Neural progenitor cell (in vitro differentiated cells): ENCODE data around the gene SIRT6. TPM values are rescaled to one million over a fixed set of nuclear protein-coding genes. Genes with fewer than 3 reads are reported as not detected.
"Not testable (repeated sequence)": the region's sequence is repeated elsewhere in the genome, so short reads cannot be mapped to it uniquely, and the experiment has no call there.

Experiments
- DNase-seq: peaks from one replicate; pipeline ENCODE4 v3.0.0-alpha.2; 2016; ENCODE audit warnings: low spot score
- H2AFZ ChIP-seq: fragments of 200-600 bp; sonication (generic); replicated peaks from 2 replicates; pipeline ENCODE4 v1.6.1; 2016; ENCODE audit warnings: antibody characterized with exemption
- H3F3A ChIP-seq: fragments of 200-600 bp; sonication (generic); 2 replicates; pipeline ENCODE4 v1.6.1; 2016; ENCODE audit warnings: antibody characterized with exemption, low read depth
- H3K27ac ChIP-seq: fragments of 200-600 bp; sonication (generic); 2 replicates; pipeline ENCODE4 v1.5.1; 2016; ENCODE audit warnings: mild to moderate bottlenecking
- H3K27me3 ChIP-seq: fragments of 200-600 bp; sonication (generic); 2 replicates; pipeline ENCODE4 v1.6.1; 2016; ENCODE audit warnings: mild to moderate bottlenecking, moderate library complexity
- H3K36me3 ChIP-seq: fragments of 200-600 bp; sonication (generic); 2 replicates; pipeline ENCODE4 v1.5.1; 2016
- H3K4me1 ChIP-seq: fragments of 200-600 bp; sonication (generic); 2 replicates; pipeline ENCODE4 v1.6.1; 2016; ENCODE audit warnings: mixed run types
- H3K4me2 ChIP-seq: fragments of 200-600 bp; sonication (generic); 2 replicates; pipeline ENCODE4 v1.6.1; 2016
- H3K4me3 ChIP-seq: fragments of 200-600 bp; sonication (generic); 2 replicates; pipeline ENCODE4 v1.5.1; 2016
- H3K79me2 ChIP-seq: fragments of 200-600 bp; sonication (generic); 2 replicates; pipeline ENCODE4 v1.6.1; 2016; ENCODE audit warnings: low read depth
- H3K9ac ChIP-seq: fragments of 200-600 bp; sonication (generic); 2 replicates; pipeline ENCODE4 v1.6.1; 2016
- H3K9me3 ChIP-seq: fragments of 200-600 bp; sonication (generic); 2 replicates; pipeline ENCODE4 v1.5.1; 2016; ENCODE audit warnings: low read depth
- H4K20me1 ChIP-seq: fragments of 200-600 bp; sonication (generic); 2 replicates; pipeline ENCODE4 v1.6.1; 2016; ENCODE audit warnings: low read depth
- H3K27ac Mint-ChIP-seq: 3 replicates; pipeline ENCODE4 v1.8.0; 2021; ENCODE audit warnings: mixed read lengths
- H3K27me3 Mint-ChIP-seq: 2 replicates; pipeline ENCODE4 v1.8.0; 2022; ENCODE audit warnings: low read depth, mild to moderate bottlenecking, inconsistent platforms, moderate library complexity, mixed read lengths; ENCODE audit not compliant: insufficient read depth
- H3K36me3 Mint-ChIP-seq: 3 replicates; pipeline ENCODE4 v1.8.0; 2021; ENCODE audit warnings: mixed read lengths
- H3K4me1 Mint-ChIP-seq: 3 replicates; pipeline ENCODE4 v1.8.0; 2021; ENCODE audit warnings: mixed read lengths
- H3K4me3 Mint-ChIP-seq: 3 replicates; pipeline ENCODE4 v1.8.0; 2021; ENCODE audit warnings: mild to moderate bottlenecking, moderate library complexity, mixed read lengths
- H3K9me3 Mint-ChIP-seq: 3 replicates; pipeline ENCODE4 v1.8.0; 2020; ENCODE audit warnings: mixed read lengths
- EZH2 ChIP-seq: fragments of 200-600 bp; sonication (generic); IDR thresholded peaks from 2 replicates; pipeline ENCODE4 v1.6.1; 2017; ENCODE audit warnings: antibody characterized with exemption, mild to moderate bottlenecking, moderate library complexity
- EZH2phosphoT487 ChIP-seq: fragments of 200-600 bp; sonication (generic); IDR thresholded peaks from 2 replicates; pipeline ENCODE4 v1.6.1; 2017; ENCODE audit warnings: antibody characterized with exemption
- total RNA-seq: library from RNA; depleted of rRNA; stranded (reverse); fragments of >200 nt; gene quantifications from 2 replicates; pipeline ENCODE4 v1.2.3, GENCODE V29; 2015; ENCODE audit warnings: low replicate concordance
- TF ChIP-seq, protein P1 (sequence below): fragments of 200-600 bp; sonication (generic); IDR thresholded peaks from 2 replicates; pipeline ENCODE4 v1.5.1; 2017; ENCODE audit warnings: antibody characterized with exemption, mild to moderate bottlenecking

Gene SIRT6
- total RNA-seq, 1 donor from 2014 or later, result 20.1 TPM

DNA sequence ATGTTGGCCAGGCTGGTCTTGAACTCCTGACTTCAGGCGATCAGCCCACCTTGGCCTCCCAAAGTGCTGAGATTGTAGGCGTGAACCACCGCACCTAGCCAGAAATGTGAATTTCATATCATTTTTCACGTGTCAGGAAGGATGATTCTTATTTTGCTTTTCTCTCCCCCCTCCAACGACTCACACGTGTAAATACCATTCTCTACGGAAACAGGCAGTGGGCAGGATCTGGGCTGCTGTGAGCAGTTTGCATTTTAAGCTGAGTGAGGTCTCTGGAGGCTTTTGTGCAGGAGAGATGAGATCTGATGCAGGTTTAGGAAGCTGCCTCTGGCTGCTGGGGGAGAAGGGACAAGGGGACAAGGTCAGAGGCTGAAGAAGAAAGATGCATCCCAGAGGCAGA, 12.0 kb upstream of the SIRT6 start:
- peaks cover 8% of the 10 kb centered on the region for H3K9me3 Mint-ChIP-seq
- TF ChIP-seq EZH2phosphoT487 (no peak), EZH2 (no peak)
- TF ChIP-seq, protein P1, sequence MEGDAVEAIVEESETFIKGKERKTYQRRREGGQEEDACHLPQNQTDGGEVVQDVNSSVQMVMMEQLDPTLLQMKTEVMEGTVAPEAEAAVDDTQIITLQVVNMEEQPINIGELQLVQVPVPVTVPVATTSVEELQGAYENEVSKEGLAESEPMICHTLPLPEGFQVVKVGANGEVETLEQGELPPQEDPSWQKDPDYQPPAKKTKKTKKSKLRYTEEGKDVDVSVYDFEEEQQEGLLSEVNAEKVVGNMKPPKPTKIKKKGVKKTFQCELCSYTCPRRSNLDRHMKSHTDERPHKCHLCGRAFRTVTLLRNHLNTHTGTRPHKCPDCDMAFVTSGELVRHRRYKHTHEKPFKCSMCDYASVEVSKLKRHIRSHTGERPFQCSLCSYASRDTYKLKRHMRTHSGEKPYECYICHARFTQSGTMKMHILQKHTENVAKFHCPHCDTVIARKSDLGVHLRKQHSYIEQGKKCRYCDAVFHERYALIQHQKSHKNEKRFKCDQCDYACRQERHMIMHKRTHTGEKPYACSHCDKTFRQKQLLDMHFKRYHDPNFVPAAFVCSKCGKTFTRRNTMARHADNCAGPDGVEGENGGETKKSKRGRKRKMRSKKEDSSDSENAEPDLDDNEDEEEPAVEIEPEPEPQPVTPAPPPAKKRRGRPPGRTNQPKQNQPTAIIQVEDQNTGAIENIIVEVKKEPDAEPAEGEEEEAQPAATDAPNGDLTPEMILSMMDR, result no peak
- Histone ChIP-seq H3K4me3 (no peak overlapping the region), H2AFZ (no peak overlapping the region), H3K9me3 (no peaks in the 10 kb centered on the region), H3K79me2 (no peaks in the 10 kb centered on the region), H3K27ac (no peak overlapping the region), H3K4me2 (no peak overlapping the region), H3K4me1 (no peaks in the 10 kb centered on the region), H4K20me1 (no peaks in the 10 kb centered on the region), H3K36me3 (no peaks in the 10 kb centered on the region), H3K27me3 (peaks cover 54% of the 10 kb centered on the region), H3F3A (peaks cover 14% of the 10 kb centered on the region), H3K9ac (no peak overlapping the region)
- no peak overlapping the region for H3K27ac Mint-ChIP-seq
- peaks cover 30% of the 10 kb centered on the region for H3K27me3 Mint-ChIP-seq
- peaks cover 12% of the 10 kb centered on the region for H3K4me1 Mint-ChIP-seq
- DNase-seq, result no peak
- H3K4me3 Mint-ChIP-seq, result no peak overlapping the region
- H3K36me3 Mint-ChIP-seq, result peaks cover 2% of the 10 kb centered on the region

DNA sequence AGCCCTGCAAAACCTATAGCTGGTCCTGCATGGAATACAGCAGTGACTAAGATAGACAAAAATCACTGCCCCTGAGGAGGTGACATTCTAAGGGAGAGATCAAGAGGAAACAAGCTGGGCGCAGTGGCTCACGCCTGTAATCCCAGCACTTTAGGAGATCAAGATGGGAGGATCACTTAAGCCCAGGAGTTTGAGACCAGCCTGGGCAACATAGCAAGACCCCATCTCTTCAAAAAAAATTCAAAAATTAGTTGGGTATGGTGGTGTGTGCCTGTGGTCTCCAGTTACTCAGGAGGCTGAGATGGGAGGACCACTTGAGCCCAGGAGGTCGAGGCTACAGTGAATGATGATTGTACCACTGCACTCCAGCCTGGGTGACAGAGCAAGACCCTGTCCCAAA, 10.2 kb upstream of the SIRT6 start:
- peaks cover 36% of the 10 kb centered on the region for H3K27me3 ChIP-seq
- H3F3A ChIP-seq, H3K36me3 Mint-ChIP-seq, H3K27ac Mint-ChIP-seq, H3K36me3 ChIP-seq, H3K9ac ChIP-seq, H2AFZ ChIP-seq, H3K4me2 ChIP-seq, H4K20me1 ChIP-seq, H3K4me1 ChIP-seq, H3K27ac ChIP-seq, DNase-seq, H3K4me3 Mint-ChIP-seq, H3K9me3 Mint-ChIP-seq, H3K4me3 ChIP-seq, H3K9me3 ChIP-seq, H3K79me2 ChIP-seq: not testable (repeated sequence)
- Mint-ChIP-seq H3K4me1 (peaks cover 12% of the 10 kb centered on the region), H3K27me3 (peaks cover 24% of the 10 kb centered on the region)

DNA sequence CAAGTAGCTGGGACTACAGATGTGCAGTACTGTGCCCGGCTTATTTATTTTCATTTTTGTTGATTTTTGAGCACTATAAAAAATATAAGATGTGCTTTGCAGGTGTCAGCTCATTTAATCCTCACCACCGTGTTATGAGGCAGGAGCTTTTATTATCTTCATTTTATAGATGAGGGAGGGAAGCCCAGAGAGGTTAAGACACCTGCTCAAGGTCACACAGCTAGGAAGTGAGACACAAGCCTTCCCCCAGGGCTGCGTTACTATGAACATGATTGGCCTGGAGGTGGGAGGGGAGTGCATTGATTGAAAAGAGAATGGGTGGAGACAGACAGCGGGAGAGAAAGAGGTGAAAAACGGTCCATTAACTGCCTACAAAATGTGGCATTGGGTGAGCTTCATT, 7.3 kb upstream of the SIRT6 start:
- Mint-ChIP-seq H3K36me3 (no peaks in the 10 kb centered on the region), H3K9me3 (no peaks in the 10 kb centered on the region), H3K4me3 (no peak overlapping the region), H3K4me1 (peaks cover 11% of the 10 kb centered on the region), H3K27ac (no peak overlapping the region), H3K27me3 (peaks cover 21% of the 10 kb centered on the region)
- Histone ChIP-seq H2AFZ (no peak overlapping the region), H3K27ac (no peak overlapping the region), H3K27me3 (peaks cover 9% of the 10 kb centered on the region), H3K79me2 (no peaks in the 10 kb centered on the region), H3K4me2 (no peak overlapping the region), H3K9me3 (no peaks in the 10 kb centered on the region), H3K4me1 (no peaks in the 10 kb centered on the region), H4K20me1 (no peaks in the 10 kb centered on the region), H3K9ac (no peak overlapping the region), H3K36me3 (no peaks in the 10 kb centered on the region), H3F3A (peaks cover 6% of the 10 kb centered on the region), H3K4me3 (no peak overlapping the region)
- no peak for DNase-seq
- TF ChIP-seq, protein P1, result no peak
- TF ChIP-seq EZH2 (no peak), EZH2phosphoT487 (no peak)

DNA sequence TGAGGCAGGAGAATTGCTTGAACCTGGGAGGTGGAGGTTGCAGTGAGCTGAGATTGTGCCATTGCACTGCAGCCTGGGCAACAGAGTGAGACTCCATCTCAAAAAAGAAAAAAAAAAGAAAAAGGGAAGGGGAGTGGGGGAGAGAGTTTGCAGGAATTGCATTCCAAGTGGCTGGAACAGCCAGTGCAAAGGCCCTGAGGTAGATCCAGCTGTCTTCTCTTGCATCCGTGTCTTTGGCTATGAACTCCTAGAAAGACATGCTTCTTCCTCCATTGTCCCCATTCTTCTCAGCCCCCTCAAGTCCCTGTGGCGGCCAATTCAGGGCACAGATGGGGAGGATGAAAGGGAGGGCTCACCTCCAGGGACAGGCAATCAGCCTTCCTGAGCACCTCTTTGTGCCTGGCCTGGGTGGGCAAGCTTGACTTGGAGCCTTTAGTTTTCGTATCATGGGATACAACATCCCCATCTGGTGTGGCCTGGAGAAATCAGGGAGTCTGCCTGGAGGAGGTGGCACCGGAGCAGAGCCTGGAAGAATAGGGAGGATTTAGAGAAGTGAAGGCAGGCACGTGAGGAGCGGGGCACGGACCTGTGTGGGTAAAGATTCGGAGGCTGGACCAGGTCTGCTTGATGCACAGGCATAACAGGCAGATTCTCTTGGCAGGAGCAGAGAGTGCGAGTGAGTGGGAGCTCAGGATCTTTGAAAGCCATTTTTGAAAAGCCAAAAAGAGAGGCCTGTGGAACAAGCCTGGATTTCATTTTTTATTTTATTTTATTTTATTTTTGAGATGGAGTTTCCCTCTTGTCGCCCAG, 5.2 kb upstream of the SIRT6 start:
- Histone ChIP-seq H3K27ac (no peak overlapping the region), H3K9me3 (no peaks in the 10 kb centered on the region), H3K9ac (no peak overlapping the region), H4K20me1 (no peaks in the 10 kb centered on the region), H2AFZ (no peak overlapping the region), H3K79me2 (no peaks in the 10 kb centered on the region), H3K4me2 (no peak overlapping the region), H3K36me3 (no peaks in the 10 kb centered on the region), H3K27me3 (no peaks in the 10 kb centered on the region), H3K4me1 (no peaks in the 10 kb centered on the region), H3F3A (peaks cover 6% of the 10 kb centered on the region), H3K4me3 (no peak overlapping the region)
- Mint-ChIP-seq H3K27ac (no peak overlapping the region), H3K9me3 (no peaks in the 10 kb centered on the region), H3K36me3 (no peaks in the 10 kb centered on the region), H3K4me3 (no peak overlapping the region), H3K27me3 (peaks cover 14% of the 10 kb centered on the region), H3K4me1 (peaks cover 7% of the 10 kb centered on the region)
- DNase-seq, result no peak
- TF ChIP-seq EZH2phosphoT487 (no peak), EZH2 (no peak)
- TF ChIP-seq, protein P1, result no peak
